ENCODE measurements around the gene KCNIP4.
A peak's percentile ranks its signal among the peaks of the same experiment; 100 is the strongest.
"Not testable (repeated sequence)": the region's sequence is repeated elsewhere in the genome, so short reads cannot be mapped to it uniquely, and the experiment has no call there.

KCNIP4 gene

GRCh38 chr4:21948347-21949072, at the start of gene KCNIP4:
KCNIP4 (minus strand) TSS chr4:21948772.
- Histone ChIP-seq H3K27ac (ENCODE audit: low read depth, low read length) (no peak within 1 kb of the TSS), H3K9me3 (ENCODE audit: control insufficient read depth, insufficient read depth, low read depth, low read length) (no peaks in the 10 kb centered on the region), H3K36me3 (ENCODE audit: control insufficient read depth, insufficient read depth, low read length) (no peaks in the 10 kb centered on the region), H3K4me1 (ENCODE audit: control insufficient read depth, insufficient read depth, low read length) (peaks cover 2% of the 10 kb centered on the region; the same call in 1 of the 2 replicates), H3K27me3 (ENCODE audit: control insufficient read depth, insufficient read depth, low read length) (peaks cover 59% of the 10 kb centered on the region), H3K9ac (ENCODE audit: low read length) (peak within 1 kb of the TSS; percentile 53), H3K4me3 (ENCODE audit: low read depth, low read length) (peak within 1 kb of the TSS; percentile 96)

- H3K36me3 ChIP-seq (ENCODE audit: control insufficient read depth, insufficient read depth, low read length); H3K27ac ChIP-seq (ENCODE audit: low read depth, low read length); H3K27me3 ChIP-seq (ENCODE audit: control insufficient read depth, insufficient read depth, low read length): not testable (repeated sequence)
Observed at GRCh38 chr4:21996618-21997017, 48.0 kb upstream of the KCNIP4 start.

GRCh38 chr4:21992330-21992729, 43.8 kb upstream of the KCNIP4 start:
- Histone ChIP-seq H3K4me1 (ENCODE audit: control insufficient read depth, insufficient read depth, low read length) (no peaks in the 10 kb centered on the region), H3K27ac (ENCODE audit: low read depth, low read length) (no peak overlapping the region), H3K9me3 (ENCODE audit: control insufficient read depth, insufficient read depth, low read depth, low read length) (peaks cover 3% of the 10 kb centered on the region; the same call in 1 of the 2 replicates), H3K36me3 (ENCODE audit: control insufficient read depth, insufficient read depth, low read length) (no peaks in the 10 kb centered on the region), H3K9ac (ENCODE audit: low read length) (no peak overlapping the region), H3K27me3 (ENCODE audit: control insufficient read depth, insufficient read depth, low read length) (no peaks in the 10 kb centered on the region), H3K4me3 (ENCODE audit: low read depth, low read length) (no peak overlapping the region)

More at GRCh38 chr4:21996618-21997017, 48.0 kb upstream of the KCNIP4 start:
- not testable (repeated sequence) for H3K9me3 ChIP-seq (ENCODE audit: control insufficient read depth, insufficient read depth, low read depth, low read length); H3K4me1 ChIP-seq (ENCODE audit: control insufficient read depth, insufficient read depth, low read length); H3K9ac ChIP-seq (ENCODE audit: low read length); H3K4me3 ChIP-seq (ENCODE audit: low read depth, low read length)

- Histone ChIP-seq H3K27me3 (ENCODE audit: control insufficient read depth, insufficient read depth, low read length) (no peaks in the 10 kb centered on the region), H3K27ac (ENCODE audit: low read depth, low read length) (no peak overlapping the region), H3K4me1 (ENCODE audit: control insufficient read depth, insufficient read depth, low read length) (no peaks in the 10 kb centered on the region), H3K9me3 (ENCODE audit: control insufficient read depth, insufficient read depth, low read depth, low read length) (peaks cover under 1% of the 10 kb centered on the region; the same call in 1 of the 2 replicates), H3K9ac (ENCODE audit: low read length) (no peak overlapping the region), H3K4me3 (ENCODE audit: low read depth, low read length) (no peak overlapping the region), H3K36me3 (ENCODE audit: control insufficient read depth, insufficient read depth, low read length) (no peaks in the 10 kb centered on the region)
Observed at GRCh38 chr4:21991562-21991961, 43.0 kb upstream of the KCNIP4 start.

GRCh38 chr4:21991050-21991449, 42.5 kb upstream of the KCNIP4 start:
- H3K4me3 ChIP-seq (ENCODE audit: low read depth, low read length): no peak overlapping the region
- H3K9me3 ChIP-seq (ENCODE audit: control insufficient read depth, insufficient read depth, low read depth, low read length): no peaks in the 10 kb centered on the region
- no peak overlapping the region for H3K9ac ChIP-seq (ENCODE audit: low read length)
- H3K36me3 ChIP-seq (ENCODE audit: control insufficient read depth, insufficient read depth, low read length): no peaks in the 10 kb centered on the region
- H3K27me3 ChIP-seq (ENCODE audit: control insufficient read depth, insufficient read depth, low read length): no peaks in the 10 kb centered on the region
- no peaks in the 10 kb centered on the region for H3K4me1 ChIP-seq (ENCODE audit: control insufficient read depth, insufficient read depth, low read length)
- no peak overlapping the region for H3K27ac ChIP-seq (ENCODE audit: low read depth, low read length)

GRCh38 chr4:21989351-21989750, 40.8 kb upstream of the KCNIP4 start:
- Histone ChIP-seq H3K4me1 (ENCODE audit: control insufficient read depth, insufficient read depth, low read length) (no peaks in the 10 kb centered on the region), H3K36me3 (ENCODE audit: control insufficient read depth, insufficient read depth, low read length) (no peaks in the 10 kb centered on the region), H3K9me3 (ENCODE audit: control insufficient read depth, insufficient read depth, low read depth, low read length) (no peaks in the 10 kb centered on the region), H3K27ac (ENCODE audit: low read depth, low read length) (no peak overlapping the region), H3K9ac (ENCODE audit: low read length) (no peak overlapping the region), H3K27me3 (ENCODE audit: control insufficient read depth, insufficient read depth, low read length) (no peaks in the 10 kb centered on the region), H3K4me3 (ENCODE audit: low read depth, low read length) (no peak overlapping the region)

GRCh38 chr4:21986307-21986706, 37.7 kb upstream of the KCNIP4 start:
- Histone ChIP-seq H3K9me3 (ENCODE audit: control insufficient read depth, insufficient read depth, low read depth, low read length) (no peaks in the 10 kb centered on the region), H3K4me3 (ENCODE audit: low read depth, low read length) (no peak overlapping the region), H3K36me3 (ENCODE audit: control insufficient read depth, insufficient read depth, low read length) (no peaks in the 10 kb centered on the region), H3K4me1 (ENCODE audit: control insufficient read depth, insufficient read depth, low read length) (no peaks in the 10 kb centered on the region), H3K9ac (ENCODE audit: low read length) (no peak overlapping the region), H3K27me3 (ENCODE audit: control insufficient read depth, insufficient read depth, low read length) (no peaks in the 10 kb centered on the region), H3K27ac (ENCODE audit: low read depth, low read length) (no peak overlapping the region)

- H3K4me1 ChIP-seq (ENCODE audit: control insufficient read depth, insufficient read depth, low read length): no peaks in the 10 kb centered on the region
- no peaks in the 10 kb centered on the region for H3K36me3 ChIP-seq (ENCODE audit: control insufficient read depth, insufficient read depth, low read length)
- no peak overlapping the region for H3K9ac ChIP-seq (ENCODE audit: low read length)
- H3K27ac ChIP-seq (ENCODE audit: low read depth, low read length): no peak overlapping the region
- H3K4me3 ChIP-seq (ENCODE audit: low read depth, low read length): no peak overlapping the region
- H3K27me3 ChIP-seq (ENCODE audit: control insufficient read depth, insufficient read depth, low read length): no peaks in the 10 kb centered on the region
- H3K9me3 ChIP-seq (ENCODE audit: control insufficient read depth, insufficient read depth, low read depth, low read length): no peaks in the 10 kb centered on the region
Observed at GRCh38 chr4:21982087-21982486, 33.5 kb upstream of the KCNIP4 start.

GRCh38 chr4:21979196-21979595, 30.6 kb upstream of the KCNIP4 start:
- Histone ChIP-seq H3K4me3 (ENCODE audit: low read depth, low read length) (no peak overlapping the region), H3K36me3 (ENCODE audit: control insufficient read depth, insufficient read depth, low read length) (no peaks in the 10 kb centered on the region), H3K27me3 (ENCODE audit: control insufficient read depth, insufficient read depth, low read length) (no peaks in the 10 kb centered on the region), H3K9ac (ENCODE audit: low read length) (no peak overlapping the region), H3K4me1 (ENCODE audit: control insufficient read depth, insufficient read depth, low read length) (no peaks in the 10 kb centered on the region), H3K27ac (ENCODE audit: low read depth, low read length) (no peak overlapping the region), H3K9me3 (ENCODE audit: control insufficient read depth, insufficient read depth, low read depth, low read length) (no peaks in the 10 kb centered on the region)

GRCh38 chr4:21976166-21976565, 27.6 kb upstream of the KCNIP4 start:
- Histone ChIP-seq H3K27ac (ENCODE audit: low read depth, low read length) (no peak overlapping the region), H3K4me3 (ENCODE audit: low read depth, low read length) (no peak overlapping the region), H3K36me3 (ENCODE audit: control insufficient read depth, insufficient read depth, low read length) (no peaks in the 10 kb centered on the region), H3K27me3 (ENCODE audit: control insufficient read depth, insufficient read depth, low read length) (no peaks in the 10 kb centered on the region), H3K9ac (ENCODE audit: low read length) (no peak overlapping the region), H3K4me1 (ENCODE audit: control insufficient read depth, insufficient read depth, low read length) (peaks cover 8% of the 10 kb centered on the region), H3K9me3 (ENCODE audit: control insufficient read depth, insufficient read depth, low read depth, low read length) (no peaks in the 10 kb centered on the region)

GRCh38 chr4:21973850-21974249, 25.3 kb upstream of the KCNIP4 start:
- no peaks in the 10 kb centered on the region for H3K36me3 ChIP-seq (ENCODE audit: control insufficient read depth, insufficient read depth, low read length)

More at GRCh38 chr4:21973850-21974249, 25.3 kb upstream of the KCNIP4 start:
- no peaks in the 10 kb centered on the region for H3K27me3 ChIP-seq (ENCODE audit: control insufficient read depth, insufficient read depth, low read length)
- no peak overlapping the region for H3K4me3 ChIP-seq (ENCODE audit: low read depth, low read length)
- peaks cover 8% of the 10 kb centered on the region for H3K4me1 ChIP-seq (ENCODE audit: control insufficient read depth, insufficient read depth, low read length)
- H3K9ac ChIP-seq (ENCODE audit: low read length): no peak overlapping the region
- H3K27ac ChIP-seq (ENCODE audit: low read depth, low read length): no peak overlapping the region
- no peaks in the 10 kb centered on the region for H3K9me3 ChIP-seq (ENCODE audit: control insufficient read depth, insufficient read depth, low read depth, low read length)
